NAMALWA (cell line): ENCODE data around the gene KIAA1755.

Experiments
- DNase-seq: peaks from one replicate; pipeline ENCODE4 v3.0.0-alpha.2; 2015; ENCODE audit warnings: low spot score

The KIAA1755 gene

DNA sequence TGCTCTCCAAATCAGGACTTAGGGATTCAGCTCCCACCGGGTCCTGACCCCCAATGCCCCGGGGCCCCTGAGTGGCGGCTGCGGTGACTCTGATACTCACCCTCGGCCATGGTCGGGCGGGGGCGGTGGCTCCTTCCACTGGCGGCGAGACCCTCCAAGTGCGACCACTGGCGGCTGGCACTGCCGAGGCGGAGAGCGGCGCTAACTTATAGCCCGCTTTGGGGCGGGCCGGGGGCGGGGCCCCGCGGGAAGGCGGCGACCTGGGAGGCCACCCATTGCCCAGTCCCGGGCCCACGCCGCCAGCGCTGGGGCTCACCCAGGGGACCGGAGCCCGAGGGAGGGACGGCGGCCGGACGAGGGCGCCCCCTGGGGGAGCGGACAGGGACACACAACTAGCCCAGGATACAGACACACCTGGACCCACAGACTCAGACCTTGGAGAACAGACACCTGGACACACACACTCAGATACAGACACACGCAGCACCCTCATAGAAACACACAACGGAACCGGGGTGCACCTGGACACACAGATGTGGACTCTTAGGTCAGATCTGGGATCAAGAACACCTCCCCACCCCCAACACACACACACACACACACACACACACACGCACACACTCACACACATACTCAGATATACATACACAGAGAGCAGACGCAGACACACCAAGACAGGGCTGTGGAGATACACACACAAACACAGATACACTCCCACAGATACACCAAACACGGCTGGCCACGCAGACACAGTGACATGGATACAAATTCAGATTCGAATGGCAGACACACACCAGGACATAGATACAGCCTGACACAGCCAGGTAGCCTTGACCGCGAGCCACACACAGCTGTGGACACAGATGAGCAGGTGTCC is 95.2 kb downstream of the KIAA1755 start, which contains the start of gene TGM2:
Gene TGM2 (minus strand): TSS at position 182 of the 877 bp plus-strand sequence. CDS start 72 bp downstream, at position 110.
- DNase-seq = peak; percentile 60

DNA sequence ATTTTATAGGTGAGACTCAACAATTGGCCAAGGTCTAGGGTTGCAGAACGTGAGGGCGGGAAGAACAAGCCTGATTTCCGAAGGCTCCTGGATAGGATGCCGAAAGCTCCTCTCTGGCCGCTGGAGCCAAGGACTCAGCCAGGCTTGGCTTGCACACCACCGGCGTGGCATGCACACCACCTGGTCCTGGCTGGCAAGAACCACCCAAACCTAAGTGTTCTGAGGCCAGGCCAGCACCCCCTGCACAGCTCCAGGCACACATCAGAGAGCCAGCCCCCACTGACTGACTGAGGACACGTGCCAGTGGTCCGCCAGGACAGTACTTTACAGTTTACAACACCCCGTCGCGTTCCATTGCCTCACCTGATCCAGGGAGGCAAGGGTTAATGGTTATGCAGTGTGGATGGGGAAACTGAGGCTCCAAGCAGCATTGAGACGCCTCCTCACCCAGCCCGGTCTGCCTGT is 95.9 kb downstream of the KIAA1755 start:
- no peak for DNase-seq

DNA sequence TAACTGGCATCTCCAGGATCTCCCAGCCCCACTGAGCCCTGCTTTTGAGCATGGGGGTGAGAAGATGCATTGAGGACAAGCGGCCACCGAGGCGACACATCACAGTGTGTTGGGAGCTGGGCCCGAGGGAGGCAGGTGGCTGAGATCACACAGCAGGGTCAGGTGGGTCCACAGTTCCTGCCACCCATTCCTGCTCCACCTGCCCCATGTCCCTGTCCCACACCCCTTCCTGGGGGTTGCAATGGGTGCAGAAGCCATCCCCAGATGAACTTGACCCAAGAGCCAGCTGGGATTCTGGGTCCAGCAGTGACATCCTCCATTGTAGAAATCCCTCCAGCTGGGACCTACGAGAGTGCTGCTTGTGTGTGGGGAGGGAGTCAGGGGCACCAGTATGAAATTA is 96.5 kb downstream of the KIAA1755 start:
- DNase-seq = no peak

DNA sequence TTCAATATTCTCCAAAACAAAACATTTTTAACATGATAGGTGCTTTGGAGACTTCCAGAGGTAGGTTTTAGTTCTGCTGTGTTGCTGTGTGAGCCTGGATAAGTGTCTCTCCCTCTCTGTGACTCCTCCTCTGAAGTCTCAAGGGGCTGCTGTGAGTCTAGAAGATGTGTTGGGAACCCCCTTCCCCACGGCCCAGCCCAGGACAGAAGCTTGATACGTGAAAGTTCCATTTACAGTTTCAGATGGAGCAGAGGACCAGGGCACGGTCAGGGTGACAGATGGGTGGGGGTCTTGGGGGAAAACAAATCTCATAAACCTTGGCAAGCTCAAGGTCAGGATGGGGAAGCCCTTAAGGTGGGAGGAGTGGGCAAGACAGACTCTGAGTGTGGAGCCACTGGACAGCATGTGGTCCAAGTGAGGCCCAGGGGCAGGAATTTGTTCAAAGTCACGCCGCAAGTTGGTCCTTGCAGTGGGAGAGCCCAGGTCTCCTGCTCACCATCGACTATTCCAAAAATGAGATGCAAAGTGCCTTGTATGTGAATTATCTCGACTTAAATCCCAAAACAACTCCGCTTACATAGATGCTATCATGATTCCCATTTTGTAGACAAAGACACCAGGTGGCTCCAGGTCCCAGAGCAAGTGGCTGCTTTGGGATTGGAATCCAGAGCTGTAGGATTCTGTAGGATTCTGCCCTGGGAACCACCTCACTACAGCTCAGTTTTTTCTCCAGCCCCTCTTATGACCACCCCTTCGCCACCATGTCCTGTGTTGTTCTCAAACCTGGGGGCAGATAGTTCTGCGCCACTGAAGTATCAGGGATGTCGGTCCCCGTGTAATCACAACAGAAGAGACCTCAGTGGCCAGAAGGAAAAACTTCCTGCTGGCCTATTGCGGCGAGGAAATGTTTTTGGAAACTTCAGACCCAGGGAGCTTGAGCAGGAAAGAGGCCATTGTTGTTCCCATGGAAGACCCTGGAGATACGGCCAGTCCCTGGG is 97.4 kb downstream of the KIAA1755 start:
- no peak for DNase-seq

- no peak for DNase-seq
These were observed 98.4 kb downstream of the KIAA1755 start for GRCh38 chr20:38162149-38162548.

- no peak for DNase-seq
These were observed 99.1 kb downstream of the KIAA1755 start for GRCh38 chr20:38161412-38161774.
